HAP-1 (cell line): ENCODE measurements around the gene SEC61A1.

Source experiments
- DNase-seq, 2 experiments: peaks; one replicate each; pipeline ENCODE4 v3.0.0-alpha.2; 2016 to 2020; ENCODE audit warnings: low spot score in 2 of 2
- H3K27me3 ChIP-seq: fragments of 250-450 bp; sonication (Bioruptor Pico); 2 replicates; pipeline ENCODE4 v1.5.1; 2020; ENCODE audit warnings: low read depth, mild to moderate bottlenecking, moderate library complexity
- H3K36me3 ChIP-seq: fragments of 250-450 bp; sonication (Bioruptor Pico); replicated peaks from 2 replicates; pipeline ENCODE4 v1.5.1; 2020; ENCODE audit warnings: mild to moderate bottlenecking
- H3K4me1 ChIP-seq: fragments of 250-450 bp; sonication (Bioruptor Pico); 2 replicates; pipeline ENCODE4 v1.5.1; 2020; ENCODE audit warnings: mild to moderate bottlenecking
- H3K4me3 ChIP-seq: fragments of 250-450 bp; sonication (Bioruptor Pico); 2 replicates; pipeline ENCODE4 v1.5.1; 2020; ENCODE audit warnings: mild to moderate bottlenecking, moderate library complexity
- H3K9me3 ChIP-seq: fragments of 250-450 bp; sonication (Bioruptor Pico); 2 replicates; pipeline ENCODE4 v1.5.1; 2020; ENCODE audit warnings: mild to moderate bottlenecking, moderate library complexity
- in situ Hi-C: fragments of 300-500 bp; cut with MboI; formaldehyde crosslinking; loops from 3 replicates; pipeline ENCODE4 v1.14.3; 2020; ENCODE audit warnings: low sequenced_read_pairs, inconsistent platforms, mixed read lengths

The SEC61A1 gene

DNA sequence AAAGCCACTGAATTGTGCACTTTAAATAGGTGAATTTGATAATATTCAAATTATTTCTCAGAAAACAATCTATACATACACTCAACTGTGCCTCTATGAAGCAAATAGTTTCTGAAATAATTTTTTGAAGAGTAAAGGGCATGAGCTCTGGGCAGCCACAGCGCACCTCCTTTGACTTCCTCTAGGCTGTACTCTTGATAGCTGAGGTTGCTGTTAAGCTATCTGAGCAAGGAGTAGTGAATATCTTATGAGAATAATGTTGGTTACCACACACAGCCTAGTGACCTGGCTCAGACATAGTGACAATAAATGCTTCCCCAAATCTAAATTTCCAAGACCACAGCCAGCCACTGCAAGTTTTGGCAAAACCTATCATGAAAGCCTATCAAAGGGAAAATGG lies 11.6 kb upstream of the SEC61A1 start:
- DNase-seq = no peak
- in situ Hi-C loops = no loop called here
- H3K9me3 ChIP-seq = no peaks in the 10 kb centered on the region

DNA sequence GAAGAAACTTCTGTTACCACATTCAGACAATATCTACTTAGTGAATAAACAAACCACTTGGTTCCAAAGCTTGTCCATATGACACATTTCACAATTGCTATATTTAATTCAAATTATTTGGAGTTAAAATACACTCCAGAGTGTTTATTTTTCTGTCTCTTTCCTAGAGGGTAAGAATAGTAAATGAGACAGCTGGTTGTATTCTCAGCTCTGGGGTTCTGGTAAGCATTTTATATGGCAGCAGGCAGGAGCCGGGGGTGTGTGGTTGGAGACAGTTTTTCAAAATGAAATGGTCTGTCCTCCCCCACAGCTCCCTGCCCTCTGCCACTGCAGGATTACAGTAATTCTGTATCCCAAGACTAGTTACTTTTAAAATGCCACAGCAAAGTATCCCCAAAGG lies 10.9 kb upstream of the SEC61A1 start:
- Histone ChIP-seq H3K4me3 (no peak overlapping the region), H3K4me1 (no peaks in the 10 kb centered on the region), H3K9me3 (no peaks in the 10 kb centered on the region), H3K36me3 (no peaks in the 10 kb centered on the region), H3K27me3 (peaks cover 8% of the 10 kb centered on the region)
- in situ Hi-C loops = no loop called here
- DNase-seq = no peak

More for the DNA sequence above, 11.6 kb upstream of the SEC61A1 start:
- Histone ChIP-seq H3K4me3 (no peak overlapping the region), H3K36me3 (no peaks in the 10 kb centered on the region), H3K27me3 (peaks cover 8% of the 10 kb centered on the region), H3K4me1 (no peaks in the 10 kb centered on the region)

DNA sequence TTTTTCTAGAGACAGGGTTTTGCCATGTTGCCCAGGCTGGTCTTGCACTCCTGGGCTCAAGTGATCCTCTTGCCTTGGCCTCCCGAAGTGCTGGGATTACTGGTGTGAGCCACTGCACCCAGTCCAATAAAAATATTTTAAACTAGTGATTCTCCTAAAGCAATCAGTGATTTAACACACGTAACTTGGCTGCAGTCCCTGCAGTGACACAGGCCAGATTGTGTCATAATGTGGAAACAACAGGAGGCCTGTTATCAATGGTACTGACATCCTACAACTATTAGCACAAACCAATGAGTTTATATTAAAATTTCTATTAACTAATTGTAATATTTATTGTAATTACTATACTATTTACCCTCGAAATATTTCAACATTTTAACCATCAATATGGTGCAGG lies 1.6 kb upstream of the SEC61A1 start:
- Histone ChIP-seq H3K4me3 (no peak overlapping the region), H3K9me3 (no peaks in the 10 kb centered on the region), H3K36me3 (peaks cover 30% of the 10 kb centered on the region), H3K4me1 (peaks cover 18% of the 10 kb centered on the region), H3K27me3 (no peaks in the 10 kb centered on the region; the same call in none of the 2 replicates)
- in situ Hi-C loops = no loop called here
- DNase-seq = no peak

GRCh38 chr3:128051459-128051836 lies 789 bp upstream of the SEC61A1 start:
- no peaks in the 10 kb centered on the region for H3K9me3 ChIP-seq
- H3K27me3 ChIP-seq = no peaks in the 10 kb centered on the region; the same call in 1 of the 2 replicates
- in situ Hi-C loops = no loop called here
- no peak for DNase-seq
- H3K4me1 ChIP-seq = peaks cover 18% of the 10 kb centered on the region
- peaks cover 38% of the 10 kb centered on the region for H3K36me3 ChIP-seq
- peak overlapping the region; percentile 93 for H3K4me3 ChIP-seq

DNA sequence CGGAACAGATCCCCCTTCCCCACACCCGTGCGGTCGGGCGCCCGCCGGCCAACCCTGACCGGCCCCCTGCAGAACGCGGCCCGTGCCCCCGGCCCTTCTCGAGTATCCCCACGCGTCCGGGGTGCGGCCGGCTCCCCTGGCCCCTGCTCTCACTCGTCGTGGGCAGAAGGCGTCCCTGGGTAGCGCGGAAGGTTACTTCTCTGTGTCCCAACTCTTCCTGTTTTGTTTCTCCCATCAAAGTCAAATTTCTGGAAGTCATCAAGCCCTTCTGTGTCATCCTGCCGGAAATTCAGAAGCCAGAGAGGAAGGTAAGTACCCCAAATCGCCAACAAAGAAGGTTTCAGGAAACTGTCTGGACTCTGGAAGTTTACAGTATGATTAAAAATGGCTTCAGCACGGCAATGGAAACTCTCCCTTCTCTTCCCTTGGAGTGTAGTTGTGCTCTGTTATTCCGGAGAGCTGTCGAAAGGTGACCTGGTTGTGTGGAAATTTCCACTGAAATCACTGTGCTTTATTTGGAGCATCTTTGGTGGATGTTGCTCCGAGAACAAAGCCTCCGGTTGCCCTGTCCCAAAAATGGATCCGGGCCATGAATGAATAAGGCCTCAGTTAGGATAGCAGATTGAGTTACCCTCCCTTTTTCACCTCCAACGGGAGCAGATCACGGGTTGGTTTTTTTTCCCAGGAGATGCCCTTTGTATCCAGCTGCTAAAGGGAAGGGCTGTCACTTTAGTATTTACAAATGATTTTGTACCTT lies 536 bp downstream of the SEC61A1 start:
- Histone ChIP-seq H3K9me3 (no peaks in the 10 kb centered on the region), H3K4me1 (peaks cover 18% of the 10 kb centered on the region), H3K36me3 (peaks cover 49% of the 10 kb centered on the region), H3K27me3 (no peaks in the 10 kb centered on the region; the same call in 1 of the 2 replicates), H3K4me3 (peak overlapping the region; percentile 93)
- in situ Hi-C loops = no loop called here
- peak; percentile 67 to 72 for DNase-seq

- in situ Hi-C loops = no loop called here
- Histone ChIP-seq H3K9me3 (no peaks in the 10 kb centered on the region), H3K4me3 (peak overlapping the region; percentile 93), H3K4me1 (peaks cover 18% of the 10 kb centered on the region), H3K36me3 (peaks cover 55% of the 10 kb centered on the region), H3K27me3 (no peaks in the 10 kb centered on the region)
- peak in 1 of 2 experiments; percentile 30 for DNase-seq
These were observed 1.4 kb downstream of the SEC61A1 start for GRCh38 chr3:128053614-128054013.

GRCh38 chr3:128054367-128054766 lies 2.1 kb downstream of the SEC61A1 start:
- peak overlapping the region; percentile 93 for H3K4me3 ChIP-seq
- H3K36me3 ChIP-seq = peaks cover 63% of the 10 kb centered on the region
- in situ Hi-C loops = no loop called here
- H3K4me1 ChIP-seq = peaks cover 18% of the 10 kb centered on the region
- H3K9me3 ChIP-seq = no peaks in the 10 kb centered on the region
- DNase-seq = no peak
- no peaks in the 10 kb centered on the region for H3K27me3 ChIP-seq

DNA sequence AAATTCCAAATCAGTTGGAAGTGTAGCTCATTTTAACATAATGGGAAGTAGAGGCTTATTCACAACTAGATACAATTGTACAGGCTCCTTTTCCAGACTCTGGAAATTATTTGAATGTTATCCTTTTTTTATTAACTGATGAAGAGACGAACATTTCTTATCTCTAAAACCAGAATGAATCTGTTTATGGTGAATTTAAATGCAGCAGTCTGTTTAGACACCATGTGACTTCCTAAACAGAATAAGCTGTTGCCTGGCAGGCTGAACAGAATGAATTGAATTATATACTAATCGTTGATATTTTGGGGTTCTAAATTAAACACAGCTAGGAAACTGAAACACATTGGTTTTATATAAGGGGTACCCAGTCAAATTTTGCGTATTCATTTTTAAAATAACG lies 4.0 kb downstream of the SEC61A1 start:
- in situ Hi-C loops = no loop called here
- H3K36me3 ChIP-seq = peaks cover 82% of the 10 kb centered on the region
- no peak overlapping the region for H3K4me3 ChIP-seq
- peaks cover 16% of the 10 kb centered on the region for H3K4me1 ChIP-seq
- DNase-seq = no peak
- H3K27me3 ChIP-seq = no peaks in the 10 kb centered on the region
- H3K9me3 ChIP-seq = no peaks in the 10 kb centered on the region

- no peaks in the 10 kb centered on the region for H3K27me3 ChIP-seq
- no peaks in the 10 kb centered on the region for H3K4me1 ChIP-seq
- no peaks in the 10 kb centered on the region for H3K9me3 ChIP-seq
- in situ Hi-C loops = no loop called here
- no peak for DNase-seq
- no peak overlapping the region for H3K4me3 ChIP-seq
- H3K36me3 ChIP-seq = peaks cover 94% of the 10 kb centered on the region
These were observed 8.5 kb downstream of the SEC61A1 start for GRCh38 chr3:128060473-128061381.

- Histone ChIP-seq H3K36me3 (peaks cover 95% of the 10 kb centered on the region), H3K9me3 (no peaks in the 10 kb centered on the region), H3K4me3 (no peak overlapping the region), H3K27me3 (no peaks in the 10 kb centered on the region), H3K4me1 (no peaks in the 10 kb centered on the region)
- no peak for DNase-seq
- in situ Hi-C loops = no loop called here
These were observed 10.0 kb downstream of the SEC61A1 start for GRCh38 chr3:128062033-128062745.

DNA sequence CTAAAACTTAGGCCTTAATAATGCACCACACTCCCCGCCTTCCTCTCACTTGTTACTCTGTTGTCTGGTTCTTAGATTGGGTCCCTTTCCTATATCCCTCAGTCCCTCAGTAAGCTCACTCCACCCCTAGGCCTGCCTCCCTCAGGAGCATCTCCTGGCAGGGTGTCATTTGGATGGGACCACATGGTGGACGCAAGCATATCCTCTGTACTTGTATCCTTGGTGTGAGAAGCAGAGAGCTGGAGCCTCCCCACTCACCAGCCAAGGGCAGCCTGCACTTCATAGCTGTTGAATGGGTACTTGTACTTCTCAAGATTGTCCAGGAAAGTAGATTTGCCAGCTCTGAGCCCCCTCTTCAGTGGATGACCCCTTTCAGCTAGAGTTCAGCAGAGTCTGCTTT lies 11.6 kb downstream of the SEC61A1 start:
- no peak overlapping the region for H3K4me3 ChIP-seq
- H3K4me1 ChIP-seq = no peaks in the 10 kb centered on the region
- peaks cover 98% of the 10 kb centered on the region for H3K36me3 ChIP-seq
- in situ Hi-C loops = no loop called here
- H3K27me3 ChIP-seq = no peaks in the 10 kb centered on the region
- no peak for DNase-seq
- H3K9me3 ChIP-seq = no peaks in the 10 kb centered on the region

- no peaks in the 10 kb centered on the region for H3K27me3 ChIP-seq
- no peak for DNase-seq
- H3K4me1 ChIP-seq = no peaks in the 10 kb centered on the region
- no peaks in the 10 kb centered on the region for H3K9me3 ChIP-seq
- H3K4me3 ChIP-seq = no peak overlapping the region
- in situ Hi-C loops = no loop called here
- H3K36me3 ChIP-seq = peaks cover 98% of the 10 kb centered on the region
These were observed 12.7 kb downstream of the SEC61A1 start for GRCh38 chr3:128064962-128065361.

DNA sequence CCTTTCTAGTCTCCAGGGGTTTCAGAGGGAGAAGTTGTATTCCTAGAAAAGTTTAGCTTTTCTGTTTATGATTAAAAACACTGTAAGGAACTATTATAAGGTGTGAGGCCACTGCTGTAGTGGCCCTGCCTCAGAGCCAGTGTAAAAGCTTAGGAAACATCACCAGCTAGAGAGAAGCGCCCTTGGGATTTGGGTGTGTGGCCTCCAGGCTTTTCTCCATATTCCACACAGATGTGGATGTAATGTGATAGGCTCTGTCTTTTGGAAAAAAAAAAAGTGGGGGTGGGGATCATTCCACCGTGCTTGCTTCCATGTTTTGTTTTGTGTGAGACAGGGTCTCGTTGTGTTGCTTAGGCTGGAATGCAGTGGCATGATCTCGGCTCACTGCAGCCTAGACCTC lies 13.9 kb downstream of the SEC61A1 start:
- Histone ChIP-seq H3K27me3 (no peaks in the 10 kb centered on the region), H3K36me3 (peaks cover 98% of the 10 kb centered on the region), H3K9me3 (no peaks in the 10 kb centered on the region), H3K4me1 (no peaks in the 10 kb centered on the region), H3K4me3 (no peak overlapping the region)
- no peak for DNase-seq
- in situ Hi-C loops = no loop called here
